A673 (cell line): ENCODE data around the gene NPC1L1. TPM values are rescaled to one million over a fixed set of nuclear protein-coding genes. Genes with fewer than 3 reads are reported as not detected.

ENCODE experiments used
- Bru-seq: library from RNA; stranded (reverse); fragments of 400-500 nt; gene quantifications from one replicate; lab custom pipeline; 2021; lab: Mats Ljungman, UMichigan
- BruChase-seq, 2 experiments: library from RNA; stranded (reverse); fragments of 400-500 nt; gene quantifications; one replicate each; lab custom pipeline; 2021; lab: Mats Ljungman, UMichigan
- BruUV-seq: library from RNA; stranded (reverse); fragments of 400-500 nt; replicated peaks from 2 replicates; lab custom pipeline; 2021; lab: Mats Ljungman, UMichigan
- CTCF ChIA-PET: fragments of 300-600 bp; sonication (Branson Sonifier 250); formaldehyde crosslinking; loops from one replicate; lab custom pipeline; 2022; ENCODE audit warnings: antibody characterized with exemption; lab: Charles Lee
- POLR2A ChIA-PET: fragments of 300-600 bp; sonication (Branson Sonifier 250); formaldehyde crosslinking; loops from one replicate; lab custom pipeline; 2022; ENCODE audit warnings: antibody characterized with exemption; ENCODE audit not compliant: low non-redundant PET; lab: Charles Lee
- DNase-seq: peaks from one replicate; pipeline ENCODE4 v3.0.0-alpha.2; 2015; ENCODE audit warnings: low spot score
- H3K27ac ChIP-seq: fragments of 200-600 bp; sonication (generic); 2 replicates; pipeline ENCODE4 v1.5.1; 2016; ENCODE audit warnings: mixed run types, low read depth, mild to moderate bottlenecking, mixed read lengths, antibody characterized with exemption, low read length; ENCODE audit not compliant: poor library complexity, severe bottlenecking
- H3K27me3 ChIP-seq: fragments of 200-600 bp; sonication (generic); replicated peaks from 2 replicates; pipeline ENCODE4 v1.6.1; 2017; ENCODE audit warnings: mixed run types, low read depth, mild to moderate bottlenecking, mixed read lengths, antibody characterized with exemption, low read length; ENCODE audit not compliant: insufficient read depth, poor library complexity
- H3K36me3 ChIP-seq: fragments of 200-600 bp; sonication (generic); 2 replicates; pipeline ENCODE4 v1.6.1; 2016; ENCODE audit warnings: mixed run types, mild to moderate bottlenecking, mixed read lengths, antibody characterized with exemption, low read length; ENCODE audit not compliant: insufficient read depth, poor library complexity, severe bottlenecking
- H3K4me1 ChIP-seq: fragments of 200-600 bp; sonication (generic); 2 replicates; pipeline ENCODE4 v1.6.1; 2017; ENCODE audit warnings: mixed run types, mild to moderate bottlenecking, mixed read lengths, antibody characterized with exemption, low read length; ENCODE audit not compliant: insufficient read depth, poor library complexity, severe bottlenecking
- H3K4me3 ChIP-seq: fragments of 200-600 bp; sonication (generic); 2 replicates; pipeline ENCODE4 v1.5.1; 2016; ENCODE audit warnings: low read depth, mixed run types, mild to moderate bottlenecking, mixed read lengths, low read length; ENCODE audit not compliant: poor library complexity, severe bottlenecking
- H3K9me3 ChIP-seq: fragments of 200-600 bp; sonication (generic); 2 replicates; pipeline ENCODE4 v1.6.1; 2016; ENCODE audit warnings: mixed run types, low read depth, mild to moderate bottlenecking, mixed read lengths, antibody characterized with exemption, low read length; ENCODE audit not compliant: poor library complexity, severe bottlenecking
- EZH2 ChIP-seq: fragments of 200-600 bp; sonication (generic); IDR thresholded peaks from 2 replicates; pipeline ENCODE4 v1.6.1; 2017; ENCODE audit warnings: borderline replicate concordance, low read depth, mild to moderate bottlenecking, mixed read lengths, antibody characterized with exemption, low read length; ENCODE audit not compliant: poor library complexity, severe bottlenecking
- intact Hi-C: fragments of 100-400 bp; cut with micrococcal nuclease; formaldehyde crosslinking; loops from one replicate; pipeline ENCODE4 v1.10.0; 2022; ENCODE audit not compliant: unreplicated experiment
- long read RNA-seq: library from polyadenylated mRNA; stranded (forward); transcript quantifications from one replicate; pipeline ENCODE4 v2.0.0, GENCODE V29; 2022
- total RNA-seq: library from RNA; stranded (reverse); gene quantifications from 2 replicates; pipeline ENCODE4 v1.2.3, GENCODE V29; 2021
- TF ChIP-seq, protein P1 (sequence below): fragments of 300-800, 200-600 bp; sonication (generic); conservative IDR thresholded peaks from 2 replicates; pipeline ENCODE4 v1.5.1; 2017; ENCODE audit warnings: low read depth, mild to moderate bottlenecking, antibody characterized with exemption, low read length, moderate library complexity, mixed read lengths

Gene NPC1L1, protein sequence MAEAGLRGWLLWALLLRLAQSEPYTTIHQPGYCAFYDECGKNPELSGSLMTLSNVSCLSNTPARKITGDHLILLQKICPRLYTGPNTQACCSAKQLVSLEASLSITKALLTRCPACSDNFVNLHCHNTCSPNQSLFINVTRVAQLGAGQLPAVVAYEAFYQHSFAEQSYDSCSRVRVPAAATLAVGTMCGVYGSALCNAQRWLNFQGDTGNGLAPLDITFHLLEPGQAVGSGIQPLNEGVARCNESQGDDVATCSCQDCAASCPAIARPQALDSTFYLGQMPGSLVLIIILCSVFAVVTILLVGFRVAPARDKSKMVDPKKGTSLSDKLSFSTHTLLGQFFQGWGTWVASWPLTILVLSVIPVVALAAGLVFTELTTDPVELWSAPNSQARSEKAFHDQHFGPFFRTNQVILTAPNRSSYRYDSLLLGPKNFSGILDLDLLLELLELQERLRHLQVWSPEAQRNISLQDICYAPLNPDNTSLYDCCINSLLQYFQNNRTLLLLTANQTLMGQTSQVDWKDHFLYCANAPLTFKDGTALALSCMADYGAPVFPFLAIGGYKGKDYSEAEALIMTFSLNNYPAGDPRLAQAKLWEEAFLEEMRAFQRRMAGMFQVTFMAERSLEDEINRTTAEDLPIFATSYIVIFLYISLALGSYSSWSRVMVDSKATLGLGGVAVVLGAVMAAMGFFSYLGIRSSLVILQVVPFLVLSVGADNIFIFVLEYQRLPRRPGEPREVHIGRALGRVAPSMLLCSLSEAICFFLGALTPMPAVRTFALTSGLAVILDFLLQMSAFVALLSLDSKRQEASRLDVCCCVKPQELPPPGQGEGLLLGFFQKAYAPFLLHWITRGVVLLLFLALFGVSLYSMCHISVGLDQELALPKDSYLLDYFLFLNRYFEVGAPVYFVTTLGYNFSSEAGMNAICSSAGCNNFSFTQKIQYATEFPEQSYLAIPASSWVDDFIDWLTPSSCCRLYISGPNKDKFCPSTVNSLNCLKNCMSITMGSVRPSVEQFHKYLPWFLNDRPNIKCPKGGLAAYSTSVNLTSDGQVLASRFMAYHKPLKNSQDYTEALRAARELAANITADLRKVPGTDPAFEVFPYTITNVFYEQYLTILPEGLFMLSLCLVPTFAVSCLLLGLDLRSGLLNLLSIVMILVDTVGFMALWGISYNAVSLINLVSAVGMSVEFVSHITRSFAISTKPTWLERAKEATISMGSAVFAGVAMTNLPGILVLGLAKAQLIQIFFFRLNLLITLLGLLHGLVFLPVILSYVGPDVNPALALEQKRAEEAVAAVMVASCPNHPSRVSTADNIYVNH (N-terminal part only)
- total RNA-seq, result not detected in 2 replicates
- Bru-seq, nascent RNA, result percentile 8 among the genes with signal in this experiment
- percentile 3 among the genes with signal in this experiment for BruChase-seq, experiment 1, labeled RNA remaining after a 2-hour chase
- percentile 24 among the genes with signal in this experiment for BruChase-seq, experiment 2, labeled RNA remaining after a 6-hour chase
- long read RNA-seq, result 0 reads

DNA sequence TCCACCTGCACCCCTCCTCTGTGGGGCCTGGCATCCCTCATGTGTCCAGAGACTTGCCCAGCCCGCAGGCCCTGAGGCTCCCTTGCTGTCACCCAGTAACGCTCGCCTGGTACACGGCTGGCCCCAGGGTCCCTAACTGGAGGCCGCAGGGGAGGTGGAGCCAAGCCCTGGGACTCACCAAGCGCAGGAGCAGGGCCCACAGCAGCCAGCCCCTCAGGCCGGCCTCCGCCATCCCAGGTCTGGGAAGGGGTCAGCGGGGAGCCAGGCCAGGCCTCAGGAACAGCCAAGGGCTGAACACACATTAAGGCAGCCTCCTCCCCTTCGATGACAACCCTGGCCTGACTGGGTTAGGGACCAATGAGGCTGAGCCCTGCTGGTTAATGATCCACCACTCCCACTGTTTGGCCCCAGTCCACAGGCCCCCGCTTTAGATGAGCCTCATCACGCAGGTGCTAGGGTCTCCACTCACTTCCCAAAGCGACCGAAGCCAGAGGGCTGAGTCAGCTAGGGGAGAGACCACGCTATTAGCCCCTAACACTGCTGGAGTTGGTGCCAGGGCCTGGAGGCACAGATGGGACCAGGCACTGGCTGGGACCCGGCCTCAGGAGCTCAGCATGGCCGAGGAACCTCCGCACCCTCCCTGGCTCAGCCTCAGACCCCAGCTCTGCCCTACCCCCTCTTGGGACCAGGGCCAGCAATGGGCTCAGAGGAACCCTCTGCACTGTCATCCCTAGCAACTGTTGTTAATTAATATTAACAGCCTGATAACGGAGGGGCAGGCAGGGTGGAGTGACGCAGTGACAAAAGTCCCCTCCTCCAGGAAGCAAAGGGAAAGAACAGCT is at the start of gene NPC1L1:
Gene NPC1L1, minus strand, starts transcription at position 303 of the 842 bp plus-strand sequence. Its CDS starts 71 bp downstream, at position 232.
- Histone ChIP-seq H3K27me3 (no peaks in the 10 kb centered on the region), H3K36me3 (no peaks in the 10 kb centered on the region), H3K27ac (no peak within 1 kb of the TSS), H3K9me3 (no peaks in the 10 kb centered on the region), H3K4me1 (no peaks in the 10 kb centered on the region), H3K4me3 (no peak within 1 kb of the TSS)
- intact Hi-C loops, result no loop called here
- ChIA-PET POLR2A (no interaction called here), CTCF (no interaction called here)
- TF ChIP-seq, protein P1, sequence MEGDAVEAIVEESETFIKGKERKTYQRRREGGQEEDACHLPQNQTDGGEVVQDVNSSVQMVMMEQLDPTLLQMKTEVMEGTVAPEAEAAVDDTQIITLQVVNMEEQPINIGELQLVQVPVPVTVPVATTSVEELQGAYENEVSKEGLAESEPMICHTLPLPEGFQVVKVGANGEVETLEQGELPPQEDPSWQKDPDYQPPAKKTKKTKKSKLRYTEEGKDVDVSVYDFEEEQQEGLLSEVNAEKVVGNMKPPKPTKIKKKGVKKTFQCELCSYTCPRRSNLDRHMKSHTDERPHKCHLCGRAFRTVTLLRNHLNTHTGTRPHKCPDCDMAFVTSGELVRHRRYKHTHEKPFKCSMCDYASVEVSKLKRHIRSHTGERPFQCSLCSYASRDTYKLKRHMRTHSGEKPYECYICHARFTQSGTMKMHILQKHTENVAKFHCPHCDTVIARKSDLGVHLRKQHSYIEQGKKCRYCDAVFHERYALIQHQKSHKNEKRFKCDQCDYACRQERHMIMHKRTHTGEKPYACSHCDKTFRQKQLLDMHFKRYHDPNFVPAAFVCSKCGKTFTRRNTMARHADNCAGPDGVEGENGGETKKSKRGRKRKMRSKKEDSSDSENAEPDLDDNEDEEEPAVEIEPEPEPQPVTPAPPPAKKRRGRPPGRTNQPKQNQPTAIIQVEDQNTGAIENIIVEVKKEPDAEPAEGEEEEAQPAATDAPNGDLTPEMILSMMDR, result no peak
- no peak for TF ChIP-seq EZH2
- no TSS peak for BruUV-seq
- no peak for DNase-seq

DNA sequence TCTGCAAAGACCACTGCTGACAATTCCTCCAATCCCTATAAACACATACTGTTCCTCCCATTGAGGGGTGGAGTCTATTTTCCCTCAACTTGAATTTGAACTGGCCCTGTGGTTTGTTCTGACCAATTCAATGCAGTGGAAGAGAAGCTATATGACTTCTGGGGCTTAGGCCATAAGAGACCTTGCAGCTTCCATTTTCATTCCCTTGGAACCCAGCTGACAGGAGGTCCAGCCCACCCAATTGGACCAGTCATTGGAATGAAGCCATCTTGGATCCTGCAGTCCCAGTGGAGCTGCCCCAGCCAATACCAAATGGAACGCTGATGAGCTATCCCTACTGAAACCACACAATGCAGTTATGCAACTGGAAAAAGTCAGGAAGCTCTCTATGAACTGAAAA is 49.8 kb upstream of the NPC1L1 start:
- H3K27ac ChIP-seq, result no peak overlapping the region
- H3K4me3 ChIP-seq, result no peak overlapping the region
- intact Hi-C loops, result no loop called here
- BruUV-seq, result no TSS peak
- no peaks in the 10 kb centered on the region for H3K27me3 ChIP-seq
- DNase-seq, result no peak
- H3K36me3 ChIP-seq, result no peaks in the 10 kb centered on the region
- ChIA-PET CTCF (interaction anchor here (0.6 kb wide), 1 partner anchor 265 kb away, joined by 3 read pairs; no protein-coding TSS in a partner anchor), POLR2A (no interaction called here)
- no peaks in the 10 kb centered on the region for H3K9me3 ChIP-seq
- H3K4me1 ChIP-seq, result no peaks in the 10 kb centered on the region
- TF ChIP-seq EZH2, result no peak
- TF ChIP-seq, protein P1, result no peak
